GM12878 (cell line): ENCODE data around the gene RICTOR. TPM values are rescaled to one million over a fixed set of nuclear protein-coding genes. Genes with fewer than 3 reads are reported as not detected.

Experiments used
- ATAC-seq: fragments of 200-7000 bp; cut with Tn5 transposase; 3 replicates; pipeline ENCODE4 v1.9.1; 2020; ENCODE audit warnings: mild to moderate bottlenecking, moderate library complexity
- BruUV-seq: library from RNA; stranded (reverse); fragments of 400-500 nt; replicated peaks from 2 replicates; lab custom pipeline; 2021; lab: Mats Ljungman, UMichigan
- CTCF ChIA-PET: fragments of 300-600 bp; sonication (Branson Sonifier 250); formaldehyde crosslinking; extraction: SDS; loops from one replicate; lab custom pipeline; 2021; ENCODE audit warnings: inconsistent platforms; lab: Yijun Ruan, JAX
- POLR2A ChIA-PET: fragments of 350-600 bp; formaldehyde crosslinking; extraction: SDS; loops from one replicate; lab custom pipeline; 2021; ENCODE audit warnings: inconsistent platforms; lab: Charles Lee
- RAD21 ChIA-PET: fragments of 300-600 bp; sonication (Branson Sonifier 250); formaldehyde crosslinking; loops from one replicate; lab custom pipeline; 2023; ENCODE audit warnings: antibody characterized with exemption; ENCODE audit not compliant: unreplicated experiment; lab: Charles Lee
- SMC1A ChIA-PET: fragments of 300-600 bp; sonication (Branson Sonifier 250); formaldehyde crosslinking; loops from one replicate; lab custom pipeline; 2023; ENCODE audit not compliant: unreplicated experiment, uncharacterized antibody; lab: Charles Lee
- DNase-seq: peaks from one replicate; pipeline ENCODE4 v3.0.0-alpha.2; 2011; ENCODE audit warnings: low read depth, low spot score
- FAIRE-seq: peaks from 3 replicates; lab custom pipeline; 2011; peaks lifted over from hg19 to GRCh38; lab: Jason Lieb, UNC
- H2AFZ ChIP-seq: 2 replicates; pipeline ENCODE4 v1.6.0; 2011; ENCODE audit warnings: low read depth, low read length, control low read depth; ENCODE audit not compliant: control insufficient read depth
- H3K27ac ChIP-seq: 2 replicates; pipeline ENCODE4 v1.5.1; 2011; ENCODE audit warnings: control low read depth; ENCODE audit not compliant: control insufficient read depth, insufficient read depth
- H3K27me3 ChIP-seq, 2 experiments: replicated peaks in 1 of 2; 2 replicates each; pipeline versions ENCODE4 v1.6.0 to v1.6.1; 2011; ENCODE audit warnings: low read length in 1 of 2; ENCODE audit not compliant: control insufficient read depth in 2 of 2, insufficient read depth in 2 of 2
- H3K36me3 ChIP-seq, 2 experiments: 2 replicates each; pipeline ENCODE4 v1.5.1; 2011; ENCODE audit warnings: low read length in 1 of 2; ENCODE audit not compliant: control insufficient read depth in 2 of 2, insufficient read depth in 2 of 2
- H3K4me1 ChIP-seq: 2 replicates; pipeline ENCODE4 v1.6.1; 2011; ENCODE audit warnings: mild to moderate bottlenecking, low read length, moderate library complexity, mixed read lengths; ENCODE audit not compliant: control insufficient read depth, insufficient read depth
- H3K4me2 ChIP-seq: 2 replicates; pipeline ENCODE4 v1.6.0; 2011; ENCODE audit warnings: control low read depth; ENCODE audit not compliant: control insufficient read depth, insufficient read depth
- H3K4me3 ChIP-seq: fragments of 200-600 bp; sonication (generic); 2 replicates; pipeline ENCODE4 v1.5.1; 2016
- H3K79me2 ChIP-seq: 2 replicates; pipeline ENCODE4 v1.6.0; 2011; ENCODE audit warnings: low read length; ENCODE audit not compliant: control insufficient read depth, insufficient read depth
- H3K9ac ChIP-seq: 2 replicates; pipeline ENCODE4 v1.8.0; 2011; ENCODE audit warnings: low read length, control low read depth, mixed read lengths; ENCODE audit not compliant: control insufficient read depth, insufficient read depth
- H3K9me3 ChIP-seq: replicated peaks from 3 replicates; pipeline ENCODE4 v1.5.1; 2011; ENCODE audit warnings: mild to moderate bottlenecking, low read length; ENCODE audit not compliant: control insufficient read depth, insufficient read depth
- H4K20me1 ChIP-seq: 2 replicates; pipeline ENCODE4 v1.6.0; 2011; ENCODE audit not compliant: control insufficient read depth, insufficient read depth
- ATF2 ChIP-seq: IDR thresholded peaks from 2 replicates; pipeline ENCODE4 v1.6.1; 2012; ENCODE audit warnings: low read length, inconsistent platforms
- BHLHE40 ChIP-seq, 2 experiments: fragments of 450-650 bp in 1 of 2; IDR thresholded peaks; 2 replicates each; pipeline ENCODE4 v1.6.1; 2011 to 2017; ENCODE audit warnings: low read depth in 2 of 2, borderline replicate concordance in 1 of 2, improper control_type of control experiment in 1 of 2, low read length in 1 of 2, mild to moderate bottlenecking in 1 of 2
- CREB1 ChIP-seq: IDR thresholded peaks from 2 replicates; pipeline ENCODE4 v1.6.1; 2012; ENCODE audit warnings: low read depth, mild to moderate bottlenecking, inconsistent platforms
- CUX1 ChIP-seq: IDR thresholded peaks from 2 replicates; pipeline ENCODE4 v1.6.1; 2012; ENCODE audit warnings: improper control_type of control experiment, low read depth, low read length; ENCODE audit not compliant: insufficient replicate concordance
- FOS ChIP-seq: IDR thresholded peaks from 3 replicates; pipeline ENCODE4 v1.6.1; 2011; ENCODE audit warnings: borderline replicate concordance; ENCODE audit not compliant: insufficient read length; ENCODE audit errors: extremely low read depth
- IRF4 ChIP-seq: IDR thresholded peaks from 2 replicates; pipeline ENCODE4 v1.6.1; 2011; ENCODE audit warnings: low read depth, low read length
- POU2F2 ChIP-seq: IDR thresholded peaks from 3 replicates; pipeline ENCODE4 v1.6.1; 2011; ENCODE audit warnings: low read depth, mild to moderate bottlenecking, low read length, borderline replicate concordance
- RUNX3 ChIP-seq: IDR thresholded peaks from 2 replicates; pipeline ENCODE4 v1.6.1; 2012; ENCODE audit warnings: low read length, inconsistent platforms
- WGBS: methylation state at CpG from one replicate; pipeline ENCODE4 v1.1.6; 2016; ENCODE audit warnings: low lambda C conversion rate; ENCODE audit not compliant: insufficient replicate concordance, insufficient coverage; ENCODE audit errors: missing lambda C conversion rate; 5-methylcytosine and 5-hydroxymethylcytosine counted together
- in situ Hi-C: fragments of 300-500 bp; cut with MboI; formaldehyde crosslinking; loops from 9 replicates; pipeline ENCODE4 v1.14.3; 2018; ENCODE audit warnings: mixed read lengths
- intact Hi-C: fragments of 100-400 bp; cut with micrococcal nuclease; formaldehyde crosslinking; loops from one replicate; pipeline ENCODE4 v1.14.2; 2022; ENCODE audit not compliant: unreplicated experiment
- polyA plus RNA-seq, 11 experiments: library from polyadenylated mRNA; depleted of rRNA in 4 of 11; unstranded in 6 of 11; stranded (reverse) in 5 of 11; fragments of >200 nt; fragmentation: Nextera tagmentation in 4 of 11; fragmentation: Illumina TruSeq in 1 of 11; extraction: Ambion mirVana in 4 of 11; extraction: Trizol in 1 of 11; gene quantifications; 1 replicate in 1 of 11; 2 replicates in 10 of 11; pipeline versions ENCODE4 v1.2.1 to v1.2.3, GENCODE V29; 2011 to 2016; ENCODE audit warnings: inconsistent platforms in 2 of 11, missing spikeins in 2 of 11, low read depth in 1 of 11
- total RNA-seq, 4 experiments: library from RNA; depleted of rRNA in 3 of 4; stranded (reverse); fragments of >200 nt in 3 of 4; fragmentation: Illumina TruSeq in 1 of 4; extraction: Trizol in 1 of 4; gene quantifications; 2 replicates each; pipeline versions ENCODE4 v1.2.1 to v1.2.3, GENCODE V29; 2013 to 2021

Gene RICTOR
- total and polyA plus RNA-seq, 10 of the 15 experiments (the other 5 are each of a cell fraction or from before 2014, with no cell fraction given), result 2.7 to 23.0 (median 6.9) TPM

DNA sequence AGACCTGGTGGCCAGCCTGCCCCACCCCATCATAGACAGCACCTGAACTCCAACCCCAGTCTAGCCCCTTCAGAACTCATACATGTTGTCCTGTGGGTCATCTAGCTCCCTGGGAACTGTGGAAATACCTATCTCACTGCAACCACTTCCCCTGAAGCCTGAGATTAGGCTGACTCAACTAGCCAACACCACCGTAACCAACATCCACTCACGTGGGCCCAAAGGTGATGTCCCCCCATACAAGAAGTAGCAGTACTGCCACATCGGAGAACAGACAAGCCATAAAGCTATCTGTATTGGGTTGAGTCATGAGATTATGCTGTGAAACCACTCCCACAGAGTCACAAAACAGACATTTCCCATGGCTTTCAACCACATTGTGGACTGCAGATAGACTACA lies 181.8 kb downstream of the RICTOR start:
- SMC1A ChIA-PET, result interaction anchor here (0.8 kb wide), 1 partner anchor 114 kb away, joined by 3 read pairs; no protein-coding TSS in a partner anchor
- Histone ChIP-seq H3K4me3 (no peak overlapping the region), H3K27me3 (no peaks in the 10 kb centered on the region), H3K36me3 (no peaks in the 10 kb centered on the region), H3K4me1 (no peaks in the 10 kb centered on the region), H2AFZ (no peak overlapping the region), H4K20me1 (no peaks in the 10 kb centered on the region), H3K9me3 (no peaks in the 10 kb centered on the region), H3K9ac (no peak overlapping the region), H3K79me2 (no peaks in the 10 kb centered on the region), H3K4me2 (no peak overlapping the region), H3K27ac (no peak overlapping the region)
- POLR2A ChIA-PET, result no interaction called here
- intact Hi-C loops (no loop called here), in situ Hi-C loops (no loop called here)
- TF ChIP-seq ATF2, result no peak
- TF ChIP-seq POU2F2, result no peak
- no peak for TF ChIP-seq CUX1
- TF ChIP-seq FOS, result no peak
- TF ChIP-seq IRF4, result no peak
- TF ChIP-seq RUNX3, result peak; percentile 15; the same call in 1 of the 2 replicates
- TF ChIP-seq BHLHE40 (IDR thresholded peaks at IDR 0.05; ENCODE audit: borderline replicate concordance in 1 of 2, low read depth in 2 of 2, low read length in 1 of 2), result peak in 1 of 2 experiments; percentile 34; a peak in 1 of 4 replicates
- TF ChIP-seq CREB1, result no peak
- BruUV-seq, result no TSS peak
- DNase-seq (peak; percentile 2), FAIRE-seq (no peak), ATAC-seq (no peak; the same call in 1 of the 3 replicates)
- CTCF ChIA-PET, result no interaction called here
- RAD21 ChIA-PET, result no interaction called here
- WGBS, result 20% methylated on average over 3 of the region's 3 CpGs
